HCT116 (cell line): Measurements from ENCODE around the gene CCDC17. TPM values are rescaled to one million over a fixed set of nuclear protein-coding genes. Genes with fewer than 3 reads are reported as not detected.

ENCODE experiments used
- ATAC-seq: fragments of 200-7000 bp; cut with Tn5 transposase; 2 replicates; pipeline ENCODE4 v1.9.1; 2020; ENCODE audit warnings: mild to moderate bottlenecking, moderate library complexity
- BruUV-seq: library from RNA; stranded (reverse); fragments of 400-500 nt; replicated peaks from 2 replicates; lab custom pipeline; 2021; lab: Mats Ljungman, UMichigan
- CTCF ChIA-PET: fragments of 300-600 bp; sonication (Branson Sonifier 250); formaldehyde crosslinking; loops from one replicate; lab custom pipeline; 2021; ENCODE audit warnings: antibody characterized with exemption; lab: Charles Lee
- POLR2A ChIA-PET: fragments of 300-600, 350-600 bp; sonication (Branson Sonifier 250); formaldehyde crosslinking; loops from one replicate; lab custom pipeline; 2021; ENCODE audit warnings: antibody characterized with exemption; lab: Charles Lee
- RAD21 ChIA-PET, 2 experiments: fragments of 300-600 bp; sonication (Branson Sonifier 250); formaldehyde crosslinking; loops; one replicate each; lab custom pipeline; 2023; ENCODE audit warnings: low total read pairs in 2 of 2; ENCODE audit not compliant: uncharacterized antibody in 2 of 2, unreplicated experiment in 2 of 2, low non-redundant PET in 1 of 2; lab: Charles Lee
- DNase-seq: peaks from one replicate; pipeline ENCODE4 v3.0.0-alpha.2; 2010; ENCODE audit warnings: low read depth, low spot score
- H2AFZ ChIP-seq: fragments of 200-600 bp; shearing (Covaris generic), sonication (generic); 2 replicates; pipeline ENCODE4 v1.6.1; 2017; ENCODE audit warnings: low read depth, mixed run types, mixed read lengths, antibody characterized with exemption, low read length; ENCODE audit not compliant: poor library complexity, severe bottlenecking
- H3K27ac ChIP-seq: 2 replicates; pipeline ENCODE4 v1.5.1; 2012; ENCODE audit warnings: low read depth, low read length
- H3K27me3 ChIP-seq: fragments of 200-600 bp; sonication (generic); 2 replicates; pipeline ENCODE4 v1.6.1; 2016; ENCODE audit warnings: mixed run types, low read length, mixed read lengths; ENCODE audit not compliant: insufficient read depth
- H3K36me3 ChIP-seq, 2 experiments: fragments of 200-500 bp in 1 of 2; fragments of 200-600 bp in 1 of 2; sonication (Bioruptor generic) in 1 of 2; sonication (generic) in 1 of 2; 2 replicates each; pipeline versions ENCODE4 v1.5.1 to v1.6.1; 2014 to 2016; ENCODE audit warnings: low read length in 2 of 2, inconsistent platforms in 1 of 2, mixed read lengths in 1 of 2, mixed run types in 1 of 2; ENCODE audit not compliant: insufficient read depth in 2 of 2, control insufficient read depth in 1 of 2
- H3K4me1 ChIP-seq, 2 experiments: fragments of 200-600 bp in 1 of 2; sonication (generic) in 1 of 2; 2 replicates each; pipeline versions ENCODE4 v1.5.1 to v1.6.1; 2012 to 2017; ENCODE audit warnings: low read length in 2 of 2, inconsistent platforms in 1 of 2, mild to moderate bottlenecking in 1 of 2, mixed read lengths in 1 of 2, mixed run types in 1 of 2, moderate library complexity in 1 of 2; ENCODE audit not compliant: insufficient read depth in 2 of 2, control insufficient read depth in 1 of 2
- H3K4me2 ChIP-seq: fragments of 200-600 bp; sonication (generic); 2 replicates; pipeline ENCODE4 v1.6.1; 2017; ENCODE audit warnings: mixed run types, low read length, mixed read lengths
- H3K4me3 ChIP-seq, 2 experiments: fragments of 200-600 bp in 1 of 2; sonication (generic) in 1 of 2; replicated peaks in 1 of 2; 2 replicates each; pipeline ENCODE4 v1.5.1; 2011 to 2016; ENCODE audit warnings: low read length in 2 of 2, control low read depth in 1 of 2, low read depth in 1 of 2, mild to moderate bottlenecking in 1 of 2, mixed read lengths in 1 of 2, mixed run types in 1 of 2
- H3K79me2 ChIP-seq: fragments of 200-600 bp; sonication (generic); 2 replicates; pipeline ENCODE4 v1.6.1; 2017; ENCODE audit warnings: mild to moderate bottlenecking, mixed run types, low read length, moderate library complexity, mixed read lengths; ENCODE audit not compliant: insufficient read depth
- H3K9ac ChIP-seq: fragments of 200-600 bp; sonication (generic); 2 replicates; pipeline ENCODE4 v1.6.1; 2016; ENCODE audit warnings: low read length, mixed read lengths
- H3K9me2 ChIP-seq: fragments of 200-600 bp; sonication (generic), shearing (Covaris generic); 2 replicates; pipeline ENCODE4 v1.6.1; 2017; ENCODE audit warnings: mixed run types, mild to moderate bottlenecking, moderate library complexity; ENCODE audit not compliant: insufficient read depth
- H3K9me3 ChIP-seq, 2 experiments: fragments of 200-500 bp in 1 of 2; fragments of 200-600 bp in 1 of 2; sonication (Bioruptor generic) in 1 of 2; sonication (generic) in 1 of 2; 2 replicates each; pipeline ENCODE4 v1.6.1; 2014 to 2017; ENCODE audit warnings: low read length in 2 of 2, mixed read lengths in 2 of 2, inconsistent platforms in 1 of 2, low read depth in 1 of 2, mild to moderate bottlenecking in 1 of 2, mixed run types in 1 of 2, moderate library complexity in 1 of 2; ENCODE audit not compliant: control insufficient read depth in 1 of 2, insufficient read depth in 1 of 2
- H4K20me1 ChIP-seq: fragments of 200-600 bp; sonication (generic), shearing (Covaris generic); 2 replicates; pipeline ENCODE4 v1.6.1; 2017; ENCODE audit warnings: mixed run types, mild to moderate bottlenecking, moderate library complexity; ENCODE audit not compliant: insufficient read depth
- CBX3 ChIP-seq: IDR thresholded peaks from 2 replicates; pipeline ENCODE4 v1.6.1; 2012; ENCODE audit warnings: low read depth
- CEBPB ChIP-seq: IDR thresholded peaks from 2 replicates; pipeline ENCODE4 v1.6.1; 2012; ENCODE audit warnings: low read depth
- EGR1 ChIP-seq: IDR thresholded peaks from 2 replicates; pipeline ENCODE4 v1.6.1; 2012; ENCODE audit warnings: low read depth
- ELF1 ChIP-seq: IDR thresholded peaks from 2 replicates; pipeline ENCODE4 v1.6.1; 2012; ENCODE audit warnings: low read depth, borderline replicate concordance
- POLR2A ChIP-seq: IDR thresholded peaks from 2 replicates; pipeline ENCODE4 v1.7.0; 2011; ENCODE audit warnings: borderline replicate concordance; ENCODE audit not compliant: insufficient read depth, insufficient read length; ENCODE audit errors: extremely low read depth
- POLR2AphosphoS5 ChIP-seq: IDR thresholded peaks from 2 replicates; pipeline ENCODE4 v1.6.1; 2011; ENCODE audit warnings: mild to moderate bottlenecking, low read depth, low read length, moderate library complexity
- SIN3A ChIP-seq: IDR thresholded peaks from 2 replicates; pipeline ENCODE4 v1.6.1; 2012; ENCODE audit warnings: low read depth
- TCF7L2 ChIP-seq: IDR thresholded peaks from 2 replicates; pipeline ENCODE4 v1.7.0; 2011; ENCODE audit warnings: borderline replicate concordance, inconsistent platforms; ENCODE audit not compliant: insufficient read depth, insufficient read length; ENCODE audit errors: extremely low read depth
- ZFX ChIP-seq: fragments of 450-650 bp; IDR thresholded peaks from 2 replicates; pipeline ENCODE4 v1.6.1; 2017
- ZNF274 ChIP-seq: fragments of 200-500 bp; sonication (Bioruptor generic); IDR thresholded peaks from 2 replicates; pipeline ENCODE4 v1.6.1; 2014; ENCODE audit warnings: mild to moderate bottlenecking, low read depth, low read length, inconsistent platforms
- intact Hi-C: fragments of 100-400 bp; cut with micrococcal nuclease; formaldehyde crosslinking; loops from 2 replicates; pipeline ENCODE4 v1.10.0; 2022
- total RNA-seq: library from RNA; stranded (reverse); gene quantifications from one replicate; pipeline ENCODE4 v1.2.1, GENCODE V29; 2021; ENCODE audit not compliant: unreplicated experiment
- TF ChIP-seq, protein P1 (sequence below): IDR thresholded peaks from 2 replicates; pipeline ENCODE4 v1.6.1; 2012
- TF ChIP-seq, protein P2 (sequence below): IDR thresholded peaks from 2 replicates; pipeline ENCODE4 v1.6.1; 2011; ENCODE audit warnings: mild to moderate bottlenecking, low read length, moderate library complexity; ENCODE audit not compliant: insufficient replicate concordance; ENCODE audit errors: extremely low read depth
- TF ChIP-seq, protein P3 (sequence below): IDR thresholded peaks from 2 replicates; pipeline ENCODE4 v1.6.1; 2012; ENCODE audit warnings: low read depth

CCDC17 gene
- total RNA-seq, 1 experiment from 2014 or later, result 2.4 TPM

- no peak for TF ChIP-seq ZFX
- TF ChIP-seq ZNF274, result no peak
- no peak for TF ChIP-seq SIN3A
- TF ChIP-seq TCF7L2, result no peak
- no peak for TF ChIP-seq POLR2A
- no peak for TF ChIP-seq CEBPB
- TF ChIP-seq, protein P1, sequence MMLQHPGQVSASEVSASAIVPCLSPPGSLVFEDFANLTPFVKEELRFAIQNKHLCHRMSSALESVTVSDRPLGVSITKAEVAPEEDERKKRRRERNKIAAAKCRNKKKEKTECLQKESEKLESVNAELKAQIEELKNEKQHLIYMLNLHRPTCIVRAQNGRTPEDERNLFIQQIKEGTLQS, result no peak
- no peak for TF ChIP-seq ELF1
- Histone ChIP-seq H3K4me3 (no peak overlapping the region), H3K9ac (no peak overlapping the region), H3K4me1 (no peaks in the 10 kb centered on the region), H3K4me2 (no peak overlapping the region), H3K9me3 (no peaks in the 10 kb centered on the region), H3K36me3 (peaks cover 40 to 72% of the 10 kb centered on the region in 2 experiments), H3K79me2 (peaks cover 54% of the 10 kb centered on the region), H2AFZ (no peak overlapping the region), H3K9me2 (no peaks in the 10 kb centered on the region), H4K20me1 (no peaks in the 10 kb centered on the region; the same call in 1 of the 2 replicates), H3K27ac (no peak overlapping the region), H3K27me3 (no peaks in the 10 kb centered on the region)
- POLR2A ChIA-PET, result no interaction called here
- no peak for DNase-seq
- RAD21 ChIA-PET, result no interaction called here
- intact Hi-C loops, result no loop called here
- no TSS peak for BruUV-seq
- CTCF ChIA-PET, result no interaction called here
- ATAC-seq, result no peak
Measured at GRCh38 chr1:45612941-45613579, 10.8 kb downstream of the CCDC17 start.

DNA sequence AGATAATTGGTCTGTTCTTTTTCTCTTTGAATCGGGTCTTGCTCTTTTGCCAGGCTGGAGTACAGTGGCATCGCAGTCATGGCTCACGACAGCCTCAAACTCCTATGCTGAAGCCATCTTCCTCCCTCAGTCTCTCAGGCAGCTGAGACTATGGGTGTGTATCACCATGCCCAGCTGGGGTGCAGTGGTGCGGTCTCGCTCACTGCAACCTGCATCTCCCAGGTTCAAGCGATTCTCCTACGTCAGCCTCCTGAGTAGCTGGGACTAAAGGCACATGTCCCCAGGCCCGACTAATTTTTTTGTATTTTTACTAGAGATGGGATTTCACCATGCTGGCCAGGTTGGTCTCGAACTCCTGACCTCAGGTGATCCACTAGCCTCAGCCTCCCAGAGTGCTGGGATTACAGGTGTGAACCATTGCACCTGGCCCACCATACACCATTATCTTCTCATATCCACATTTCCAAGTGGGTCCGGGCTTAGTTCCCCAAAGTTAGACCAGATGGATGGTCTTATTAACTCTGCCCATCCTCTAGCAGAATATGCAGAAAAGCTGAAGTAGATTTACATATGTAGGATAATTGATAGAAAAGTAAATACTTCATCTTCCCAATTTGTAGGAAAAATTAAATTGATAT, 13.1 kb downstream of the CCDC17 start:
- peaks cover 40 to 61% of the 10 kb centered on the region in 2 experiments for H3K36me3 ChIP-seq
- H3K4me3 ChIP-seq, result no peak overlapping the region
- no peaks in the 10 kb centered on the region for H3K9me3 ChIP-seq
- no peak overlapping the region for H3K9ac ChIP-seq
- ChIA-PET CTCF (no interaction called here), RAD21 (no interaction called here), POLR2A (no interaction called here)
- H3K79me2 ChIP-seq, result peaks cover 76% of the 10 kb centered on the region
- peaks cover 7% of the 10 kb centered on the region; the same call in 1 of the 2 replicates for H4K20me1 ChIP-seq
- H3K9me2 ChIP-seq, result no peaks in the 10 kb centered on the region
- H2AFZ ChIP-seq, result no peak overlapping the region
- BruUV-seq, result no TSS peak
- H3K27me3 ChIP-seq, result no peaks in the 10 kb centered on the region
- H3K4me2 ChIP-seq, result no peak overlapping the region
- H3K4me1 ChIP-seq, result no peaks in the 10 kb centered on the region
- ATAC-seq (no peak), DNase-seq (no peak)
- no peak overlapping the region for H3K27ac ChIP-seq
- intact Hi-C loops, result no loop called here
- TF ChIP-seq EGR1 (no peak), POLR2AphosphoS5 (no peak), CBX3 (no peak), POLR2A (no peak)
- TF ChIP-seq, protein P2, sequence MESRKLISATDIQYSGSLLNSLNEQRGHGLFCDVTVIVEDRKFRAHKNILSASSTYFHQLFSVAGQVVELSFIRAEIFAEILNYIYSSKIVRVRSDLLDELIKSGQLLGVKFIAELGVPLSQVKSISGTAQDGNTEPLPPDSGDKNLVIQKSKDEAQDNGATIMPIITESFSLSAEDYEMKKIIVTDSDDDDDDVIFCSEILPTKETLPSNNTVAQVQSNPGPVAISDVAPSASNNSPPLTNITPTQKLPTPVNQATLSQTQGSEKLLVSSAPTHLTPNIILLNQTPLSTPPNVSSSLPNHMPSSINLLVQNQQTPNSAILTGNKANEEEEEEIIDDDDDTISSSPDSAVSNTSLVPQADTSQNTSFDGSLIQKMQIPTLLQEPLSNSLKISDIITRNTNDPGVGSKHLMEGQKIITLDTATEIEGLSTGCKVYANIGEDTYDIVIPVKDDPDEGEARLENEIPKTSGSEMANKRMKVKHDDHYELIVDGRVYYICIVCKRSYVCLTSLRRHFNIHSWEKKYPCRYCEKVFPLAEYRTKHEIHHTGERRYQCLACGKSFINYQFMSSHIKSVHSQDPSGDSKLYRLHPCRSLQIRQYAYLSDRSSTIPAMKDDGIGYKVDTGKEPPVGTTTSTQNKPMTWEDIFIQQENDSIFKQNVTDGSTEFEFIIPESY, result no peak
- TF ChIP-seq, protein P1, result no peak
- TF ChIP-seq, protein P3, sequence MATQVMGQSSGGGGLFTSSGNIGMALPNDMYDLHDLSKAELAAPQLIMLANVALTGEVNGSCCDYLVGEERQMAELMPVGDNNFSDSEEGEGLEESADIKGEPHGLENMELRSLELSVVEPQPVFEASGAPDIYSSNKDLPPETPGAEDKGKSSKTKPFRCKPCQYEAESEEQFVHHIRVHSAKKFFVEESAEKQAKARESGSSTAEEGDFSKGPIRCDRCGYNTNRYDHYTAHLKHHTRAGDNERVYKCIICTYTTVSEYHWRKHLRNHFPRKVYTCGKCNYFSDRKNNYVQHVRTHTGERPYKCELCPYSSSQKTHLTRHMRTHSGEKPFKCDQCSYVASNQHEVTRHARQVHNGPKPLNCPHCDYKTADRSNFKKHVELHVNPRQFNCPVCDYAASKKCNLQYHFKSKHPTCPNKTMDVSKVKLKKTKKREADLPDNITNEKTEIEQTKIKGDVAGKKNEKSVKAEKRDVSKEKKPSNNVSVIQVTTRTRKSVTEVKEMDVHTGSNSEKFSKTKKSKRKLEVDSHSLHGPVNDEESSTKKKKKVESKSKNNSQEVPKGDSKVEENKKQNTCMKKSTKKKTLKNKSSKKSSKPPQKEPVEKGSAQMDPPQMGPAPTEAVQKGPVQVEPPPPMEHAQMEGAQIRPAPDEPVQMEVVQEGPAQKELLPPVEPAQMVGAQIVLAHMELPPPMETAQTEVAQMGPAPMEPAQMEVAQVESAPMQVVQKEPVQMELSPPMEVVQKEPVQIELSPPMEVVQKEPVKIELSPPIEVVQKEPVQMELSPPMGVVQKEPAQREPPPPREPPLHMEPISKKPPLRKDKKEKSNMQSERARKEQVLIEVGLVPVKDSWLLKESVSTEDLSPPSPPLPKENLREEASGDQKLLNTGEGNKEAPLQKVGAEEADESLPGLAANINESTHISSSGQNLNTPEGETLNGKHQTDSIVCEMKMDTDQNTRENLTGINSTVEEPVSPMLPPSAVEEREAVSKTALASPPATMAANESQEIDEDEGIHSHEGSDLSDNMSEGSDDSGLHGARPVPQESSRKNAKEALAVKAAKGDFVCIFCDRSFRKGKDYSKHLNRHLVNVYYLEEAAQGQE, result no peak
